NOMO-1 (cell line): ENCODE data around the gene PTCH2.

Experiments
- DNase-seq, 2 experiments: peaks; one replicate each; lab custom pipeline; 2025; ENCODE audit not compliant: unreplicated experiment in 2 of 2; lab: John Stamatoyannopoulos, UW

PTCH2 gene

GRCh38 chr1:44785029-44785380 lies 58.0 kb downstream of the PTCH2 start:
- no peak for DNase-seq

GRCh38 chr1:44784094-44785028 lies 58.7 kb downstream of the PTCH2 start:
- no peak for DNase-seq

GRCh38 chr1:44783697-44784093 lies 59.4 kb downstream of the PTCH2 start:
- DNase-seq = no peak

- no peak for DNase-seq
Observed at GRCh38 chr1:44780583-44781121, 62.4 kb downstream of the PTCH2 start.

GRCh38 chr1:44778705-44779576 lies 64.1 kb downstream of the PTCH2 start:
- no peak for DNase-seq

- peak in 1 of 2 experiments; percentile 21 for DNase-seq
Observed at GRCh38 chr1:44777969-44778635, 65.0 kb downstream of the PTCH2 start.

GRCh38 chr1:44777547-44777946 lies 65.5 kb downstream of the PTCH2 start:
- no peak for DNase-seq

GRCh38 chr1:44776730-44777068 lies 66.4 kb downstream of the PTCH2 start:
- DNase-seq = no peak

- peak in 1 of 2 experiments; percentile 25 for DNase-seq
Observed at GRCh38 chr1:44775930-44776729, 66.9 kb downstream of the PTCH2 start.

- DNase-seq = peak; percentile 85 to 87
Observed at GRCh38 chr1:44775078-44775929, 67.7 kb downstream of the PTCH2 start, which contains the start of gene RPS8. Gene RPS8 (plus strand): TSS chr1:44775540. CDS start chr1:44775597, 57 bp downstream.
